ENCODE data around the gene SLC22A2. TPM values are rescaled to one million over a fixed set of nuclear protein-coding genes. Genes with fewer than 3 reads are reported as not detected.

Gene SLC22A2
- total and polyA plus RNA-seq, 2 of the 13 experiments (the other 11 are each of a cell fraction or from before 2014, with no cell fraction given): not detected

GRCh38 chr6:160253714-160254113 lies 4.9 kb downstream of the SLC22A2 start (continued):
- TF ChIP-seq ZFX (CRISPR knock-in tag; IDR thresholded peaks at IDR 0.05; ENCODE audit: low read depth) (no peak), SIN3B (IDR thresholded peaks at IDR 0.05; ENCODE audit: low read length) (no peak), MBD4 (IDR thresholded peaks at IDR 0.05; ENCODE audit: borderline replicate concordance, low read length) (no peak), E2F1 (CRISPR knock-in tag; IDR thresholded peaks at IDR 0.05) (no peak), U2AF1 (optimal IDR thresholded peaks at IDR 0.05; ENCODE audit: low read depth, low read length) (no peak), ZNF572 (CRISPR knock-in tag; IDR thresholded peaks at IDR 0.05) (no peak), STAT6 (CRISPR knock-in tag; IDR thresholded peaks at IDR 0.05; ENCODE audit: borderline replicate concordance) (no peak), ZNF30 (CRISPR knock-in tag; IDR thresholded peaks at IDR 0.05) (no peak), POLR2AphosphoS2 (IDR thresholded peaks at IDR 0.05; ENCODE audit: low read depth, low read length) (no peak), RERE (CRISPR knock-in tag; IDR thresholded peaks at IDR 0.05; ENCODE audit: low read depth) (no peak), ZSCAN31 (CRISPR knock-in tag; IDR thresholded peaks at IDR 0.05; ENCODE audit: low read depth) (no peak), TBX2 (CRISPR knock-in tag; IDR thresholded peaks at IDR 0.05; ENCODE audit: borderline replicate concordance) (no peak), ZNF557 (CRISPR knock-in tag; IDR thresholded peaks at IDR 0.05) (no peak), ZGPAT (CRISPR knock-in tag; IDR thresholded peaks at IDR 0.05) (no peak), ZNF639 (CRISPR knock-in tag; conservative IDR thresholded peaks at IDR 0.05) (no peak), NFIB (CRISPR knock-in tag; IDR thresholded peaks at IDR 0.05; ENCODE audit: borderline replicate concordance) (no peak), ZBTB21 (CRISPR knock-in tag; IDR thresholded peaks at IDR 0.05) (0 out of 2 replicates have a peak, but pooled peaks have one; percentile 43), SETDB1 (CRISPR knock-in tag; IDR thresholded peaks at IDR 0.05; ENCODE audit: borderline replicate concordance) (no peak)

All from HepG2 (cell line).